ENCODE results near the gene FGD2.
A peak's percentile ranks its signal among the peaks of the same experiment; 100 is the strongest.
"Not testable (repeated sequence)": the region's sequence is repeated elsewhere in the genome, so short reads cannot be mapped to it uniquely, and the experiment has no call there.

Gene FGD2

GRCh38 chr6:37058984-37059343, 53.5 kb downstream of the FGD2 start:
- not testable (repeated sequence) for DNase-seq (ENCODE audit: low read depth)

- peak; percentile 94 for DNase-seq (ENCODE audit: low read depth)
Measured at GRCh38 chr6:37059344-37060194, 54.1 kb downstream of the FGD2 start.

DNA sequence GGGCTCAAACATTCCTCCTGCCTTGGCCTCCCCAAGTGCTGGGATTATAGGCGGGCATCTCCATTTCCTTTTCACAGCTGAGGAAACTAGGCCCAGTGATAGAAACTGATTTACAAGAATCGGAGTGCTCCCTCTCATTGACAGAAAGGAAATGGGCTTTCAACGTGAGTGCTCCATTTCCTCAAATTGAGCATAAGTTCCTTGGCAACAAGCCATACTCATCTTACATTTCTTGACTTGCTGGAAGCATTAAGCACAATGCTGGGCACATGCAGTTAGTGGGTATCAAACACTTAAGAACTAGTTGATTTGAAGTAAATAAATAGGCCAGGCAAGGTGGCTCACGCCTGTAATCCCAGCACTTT, 54.7 kb downstream of the FGD2 start:
- DNase-seq (ENCODE audit: low read depth), result no peak

GRCh38 chr6:37061157-37061804, 55.8 kb downstream of the FGD2 start:
- DNase-seq (ENCODE audit: low read depth), result no peak

GRCh38 chr6:37062424-37062823, 57.0 kb downstream of the FGD2 start:
- DNase-seq (ENCODE audit: low read depth), result no peak

DNA sequence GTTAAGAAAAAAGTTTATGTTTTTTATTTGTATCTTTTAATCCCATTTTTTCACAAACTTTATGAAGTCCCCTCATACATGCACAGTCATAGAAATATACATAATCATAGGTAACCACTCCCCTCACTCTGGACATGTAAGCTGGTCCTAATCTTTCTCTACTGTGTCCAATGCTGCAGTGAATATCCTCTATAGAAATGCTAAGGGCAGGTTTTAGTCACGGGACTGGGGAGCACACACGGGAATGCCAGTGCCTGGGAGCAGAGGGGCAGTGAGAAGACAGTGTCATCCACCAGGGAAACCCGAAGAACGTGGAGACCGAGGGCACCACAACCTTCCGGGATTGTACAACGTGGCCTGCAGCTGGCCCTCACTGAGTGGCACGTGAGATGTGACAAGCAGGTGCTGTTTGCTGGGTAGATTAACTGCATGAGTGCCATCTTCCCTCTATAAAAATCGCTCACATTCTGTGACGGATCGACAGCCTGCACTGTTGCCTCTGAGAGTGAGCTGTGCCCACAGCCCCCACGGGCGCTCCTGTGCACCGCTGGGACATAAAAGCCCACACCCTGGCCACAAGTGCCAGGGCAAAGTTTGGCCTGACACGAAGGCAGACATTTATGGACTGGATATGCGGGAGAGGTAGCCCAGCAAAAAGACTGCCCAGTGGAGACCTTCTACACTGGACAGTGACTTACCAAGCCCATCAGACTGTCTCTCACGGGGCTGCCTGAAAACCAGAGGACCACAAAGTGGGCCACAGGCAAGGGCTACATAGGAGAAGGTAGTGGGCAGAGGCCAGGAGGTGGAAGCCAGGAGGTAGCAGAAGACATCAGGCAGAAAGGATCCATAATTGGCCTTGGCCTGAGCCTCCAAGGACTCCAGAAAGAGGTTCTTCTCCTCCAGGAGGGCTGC, 63.2 kb downstream of the FGD2 start:
- DNase-seq (ENCODE audit: low read depth), result no peak

DNA sequence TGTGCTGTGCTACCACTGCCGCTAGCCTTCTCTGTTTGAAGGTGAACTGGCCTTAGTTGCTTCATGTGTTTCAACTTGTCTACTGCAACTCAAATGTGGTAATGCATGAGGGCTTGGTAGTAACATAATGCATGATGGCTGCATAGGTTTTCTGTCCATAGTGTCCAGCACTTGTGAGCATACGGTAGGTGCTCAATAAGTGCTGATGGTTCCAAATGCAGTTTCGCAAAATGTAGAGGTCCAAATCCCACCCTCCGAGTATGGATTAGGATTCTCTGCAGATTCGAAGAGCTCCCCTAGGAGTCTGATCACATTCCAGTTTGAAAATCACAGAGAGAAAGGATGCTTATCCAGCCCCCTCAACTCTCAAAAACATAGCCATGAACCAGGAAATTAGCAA, 64.2 kb downstream of the FGD2 start:
- DNase-seq (ENCODE audit: low read depth), result no peak

DNA sequence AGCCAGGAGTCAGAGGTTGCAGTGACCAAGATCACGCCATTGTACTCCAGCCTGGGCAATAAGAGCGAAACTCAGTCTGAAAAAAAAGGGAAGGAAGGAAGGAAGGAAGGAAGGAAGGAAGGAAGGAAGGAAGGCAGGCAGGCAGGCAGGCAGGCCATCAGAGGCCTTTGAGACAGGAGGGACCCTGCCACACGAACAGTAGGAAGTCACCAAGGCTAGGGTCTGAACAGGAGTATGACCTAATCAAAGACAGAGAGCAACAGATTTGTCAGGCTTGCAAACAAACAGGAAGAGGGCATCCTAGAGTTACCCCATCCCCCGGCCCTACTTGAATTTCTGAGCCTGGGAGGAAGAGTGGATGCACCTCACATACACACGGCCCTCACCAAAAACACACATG, 67.1 kb downstream of the FGD2 start:
- no peak for DNase-seq (ENCODE audit: low read depth)

GRCh38 chr6:37074053-37074827, 68.8 kb downstream of the FGD2 start:
- DNase-seq (ENCODE audit: low read depth), result peak; percentile 81

- DNase-seq (ENCODE audit: low read depth), result no peak
Measured at GRCh38 chr6:37077191-37077904, 71.9 kb downstream of the FGD2 start.

GRCh38 chr6:37077905-37078296, 72.4 kb downstream of the FGD2 start:
- peak; percentile 88 for DNase-seq (ENCODE audit: low read depth)
